HCT116 (cell line): ENCODE results near the gene SOCS1. TPM values are rescaled to one million over a fixed set of nuclear protein-coding genes. Genes with fewer than 3 reads are reported as not detected.

Experiments
- ATAC-seq: fragments of 200-7000 bp; cut with Tn5 transposase; 2 replicates; pipeline ENCODE4 v1.9.1; 2020; ENCODE audit warnings: mild to moderate bottlenecking, moderate library complexity
- BruUV-seq: library from RNA; stranded (reverse); fragments of 400-500 nt; replicated peaks from 2 replicates; lab custom pipeline; 2021; lab: Mats Ljungman, UMichigan
- CTCF ChIA-PET: fragments of 300-600 bp; sonication (Branson Sonifier 250); formaldehyde crosslinking; loops from one replicate; lab custom pipeline; 2021; ENCODE audit warnings: antibody characterized with exemption; lab: Charles Lee
- POLR2A ChIA-PET: fragments of 300-600, 350-600 bp; sonication (Branson Sonifier 250); formaldehyde crosslinking; loops from one replicate; lab custom pipeline; 2021; ENCODE audit warnings: antibody characterized with exemption; lab: Charles Lee
- RAD21 ChIA-PET, 2 experiments: fragments of 300-600 bp; sonication (Branson Sonifier 250); formaldehyde crosslinking; loops; one replicate each; lab custom pipeline; 2023; ENCODE audit warnings: low total read pairs in 2 of 2; ENCODE audit not compliant: uncharacterized antibody in 2 of 2, unreplicated experiment in 2 of 2, low non-redundant PET in 1 of 2; lab: Charles Lee
- DNase-seq: peaks from one replicate; pipeline ENCODE4 v3.0.0-alpha.2; 2010; ENCODE audit warnings: low read depth, low spot score
- H2AFZ ChIP-seq: fragments of 200-600 bp; shearing (Covaris generic), sonication (generic); 2 replicates; pipeline ENCODE4 v1.6.1; 2017; ENCODE audit warnings: low read depth, mixed run types, mixed read lengths, antibody characterized with exemption, low read length; ENCODE audit not compliant: poor library complexity, severe bottlenecking
- H3K27ac ChIP-seq: 2 replicates; pipeline ENCODE4 v1.5.1; 2012; ENCODE audit warnings: low read depth, low read length
- H3K27me3 ChIP-seq: fragments of 200-600 bp; sonication (generic); 2 replicates; pipeline ENCODE4 v1.6.1; 2016; ENCODE audit warnings: mixed run types, low read length, mixed read lengths; ENCODE audit not compliant: insufficient read depth
- H3K36me3 ChIP-seq, 2 experiments: fragments of 200-500 bp in 1 of 2; fragments of 200-600 bp in 1 of 2; sonication (Bioruptor generic) in 1 of 2; sonication (generic) in 1 of 2; 2 replicates each; pipeline versions ENCODE4 v1.5.1 to v1.6.1; 2014 to 2016; ENCODE audit warnings: low read length in 2 of 2, inconsistent platforms in 1 of 2, mixed read lengths in 1 of 2, mixed run types in 1 of 2; ENCODE audit not compliant: insufficient read depth in 2 of 2, control insufficient read depth in 1 of 2
- H3K4me1 ChIP-seq, 2 experiments: fragments of 200-600 bp in 1 of 2; sonication (generic) in 1 of 2; 2 replicates each; pipeline versions ENCODE4 v1.5.1 to v1.6.1; 2012 to 2017; ENCODE audit warnings: low read length in 2 of 2, inconsistent platforms in 1 of 2, mild to moderate bottlenecking in 1 of 2, mixed read lengths in 1 of 2, mixed run types in 1 of 2, moderate library complexity in 1 of 2; ENCODE audit not compliant: insufficient read depth in 2 of 2, control insufficient read depth in 1 of 2
- H3K4me2 ChIP-seq: fragments of 200-600 bp; sonication (generic); 2 replicates; pipeline ENCODE4 v1.6.1; 2017; ENCODE audit warnings: mixed run types, low read length, mixed read lengths
- H3K4me3 ChIP-seq, 2 experiments: fragments of 200-600 bp in 1 of 2; sonication (generic) in 1 of 2; replicated peaks in 1 of 2; 2 replicates each; pipeline ENCODE4 v1.5.1; 2011 to 2016; ENCODE audit warnings: low read length in 2 of 2, control low read depth in 1 of 2, low read depth in 1 of 2, mild to moderate bottlenecking in 1 of 2, mixed read lengths in 1 of 2, mixed run types in 1 of 2
- H3K79me2 ChIP-seq: fragments of 200-600 bp; sonication (generic); 2 replicates; pipeline ENCODE4 v1.6.1; 2017; ENCODE audit warnings: mild to moderate bottlenecking, mixed run types, low read length, moderate library complexity, mixed read lengths; ENCODE audit not compliant: insufficient read depth
- H3K9ac ChIP-seq: fragments of 200-600 bp; sonication (generic); 2 replicates; pipeline ENCODE4 v1.6.1; 2016; ENCODE audit warnings: low read length, mixed read lengths
- H3K9me2 ChIP-seq: fragments of 200-600 bp; sonication (generic), shearing (Covaris generic); 2 replicates; pipeline ENCODE4 v1.6.1; 2017; ENCODE audit warnings: mixed run types, mild to moderate bottlenecking, moderate library complexity; ENCODE audit not compliant: insufficient read depth
- H3K9me3 ChIP-seq, 2 experiments: fragments of 200-500 bp in 1 of 2; fragments of 200-600 bp in 1 of 2; sonication (Bioruptor generic) in 1 of 2; sonication (generic) in 1 of 2; 2 replicates each; pipeline ENCODE4 v1.6.1; 2014 to 2017; ENCODE audit warnings: low read length in 2 of 2, mixed read lengths in 2 of 2, inconsistent platforms in 1 of 2, low read depth in 1 of 2, mild to moderate bottlenecking in 1 of 2, mixed run types in 1 of 2, moderate library complexity in 1 of 2; ENCODE audit not compliant: control insufficient read depth in 1 of 2, insufficient read depth in 1 of 2
- H4K20me1 ChIP-seq: fragments of 200-600 bp; sonication (generic), shearing (Covaris generic); 2 replicates; pipeline ENCODE4 v1.6.1; 2017; ENCODE audit warnings: mixed run types, mild to moderate bottlenecking, moderate library complexity; ENCODE audit not compliant: insufficient read depth
- CTCF ChIP-seq, 3 experiments: fragments of 200-600 bp in 1 of 3; sonication (generic) in 1 of 3; IDR thresholded peaks in 2 of 3; conservative IDR thresholded peaks in 1 of 3; 2 replicates each; pipeline ENCODE4 v1.5.1; 2012 to 2017; ENCODE audit warnings: low read depth in 2 of 3, low read length in 2 of 3, antibody characterized with exemption in 1 of 3, borderline replicate concordance in 1 of 3, control low read depth in 1 of 3, mild to moderate bottlenecking in 1 of 3, mixed read lengths in 1 of 3, mixed run types in 1 of 3, moderate library complexity in 1 of 3; ENCODE audit not compliant: insufficient read depth in 1 of 3
- EZH2 ChIP-seq: fragments of 200-600 bp; sonication (generic); IDR thresholded peaks from 2 replicates; pipeline ENCODE4 v1.6.1; 2017; ENCODE audit warnings: antibody characterized with exemption, mixed run types
- EZH2phosphoT487 ChIP-seq: fragments of 200-600 bp; IDR thresholded peaks from 2 replicates; pipeline ENCODE4 v1.6.1; 2018; ENCODE audit warnings: antibody characterized with exemption, borderline replicate concordance
- RAD21 ChIP-seq: IDR thresholded peaks from 2 replicates; pipeline ENCODE4 v1.6.1; 2012; ENCODE audit warnings: low read depth, mild to moderate bottlenecking
- REST ChIP-seq: IDR thresholded peaks from 2 replicates; pipeline ENCODE4 v1.6.1; 2012; ENCODE audit warnings: low read depth
- SIN3A ChIP-seq: IDR thresholded peaks from 2 replicates; pipeline ENCODE4 v1.6.1; 2012; ENCODE audit warnings: low read depth
- intact Hi-C: fragments of 100-400 bp; cut with micrococcal nuclease; formaldehyde crosslinking; loops from 2 replicates; pipeline ENCODE4 v1.10.0; 2022
- total RNA-seq: library from RNA; stranded (reverse); gene quantifications from one replicate; pipeline ENCODE4 v1.2.1, GENCODE V29; 2021; ENCODE audit not compliant: unreplicated experiment
- TF ChIP-seq, protein P1 (sequence below): IDR thresholded peaks from 2 replicates; pipeline ENCODE4 v1.6.1; 2012

Gene SOCS1
- total RNA-seq, 1 experiment from 2014 or later: 4.9 TPM

- no peaks in the 10 kb centered on the region for H3K9me2 ChIP-seq
- H3K4me2 ChIP-seq: no peak within 1 kb of the TSS
- ChIA-PET RAD21 (no interaction called here), CTCF (no interaction called here), POLR2A (interaction anchor here (1.4 kb wide), 1 partner anchor 17 kb away, joined by 5 read pairs; the partner anchor contains the start of gene SOCS1)
- no peak for ATAC-seq
- H3K27ac ChIP-seq: no peak within 1 kb of the TSS
- no peak for TF ChIP-seq EZH2
- no peak for TF ChIP-seq RAD21
- no peak for TF ChIP-seq SIN3A
- TF ChIP-seq EZH2phosphoT487: no peak
- no peaks in the 10 kb centered on the region for H3K27me3 ChIP-seq
- H4K20me1 ChIP-seq: no peaks in the 10 kb centered on the region
- H3K4me3 ChIP-seq: no peak within 1 kb of the TSS
- H3K4me1 ChIP-seq: no peaks in the 10 kb centered on the region
- H3K79me2 ChIP-seq: no peaks in the 10 kb centered on the region
- H3K9me3 ChIP-seq: no peaks in the 10 kb centered on the region
- no peak within 1 kb of the TSS for H2AFZ ChIP-seq
- no peak for DNase-seq
- H3K36me3 ChIP-seq: no peaks in the 10 kb centered on the region
- no peak within 1 kb of the TSS for H3K9ac ChIP-seq
- intact Hi-C loops: no loop called here
- no TSS peak for BruUV-seq
Measured at GRCh38 chr16:11272921-11273720, 17.1 kb upstream of the SOCS1 start, which contains the start of gene PRM3. TSS of gene PRM3 (minus strand) at chr16:11273629. CDS start at chr16:11273595, 34 bp downstream.

GRCh38 chr16:11272484-11272883 lies 16.5 kb upstream of the SOCS1 start:
- H3K4me3 ChIP-seq: no peak overlapping the region
- ChIA-PET POLR2A (interaction anchor here (1.4 kb wide), 1 partner anchor 17 kb away, joined by 5 read pairs; the partner anchor contains the start of gene SOCS1), RAD21 (no interaction called here), CTCF (no interaction called here)
- H3K79me2 ChIP-seq: no peaks in the 10 kb centered on the region
- H3K9ac ChIP-seq: no peak overlapping the region
- H3K9me3 ChIP-seq: no peaks in the 10 kb centered on the region
- H4K20me1 ChIP-seq: no peaks in the 10 kb centered on the region
- H3K4me1 ChIP-seq: no peaks in the 10 kb centered on the region
- no peak overlapping the region for H3K27ac ChIP-seq
- H3K9me2 ChIP-seq: no peaks in the 10 kb centered on the region
- H3K27me3 ChIP-seq: no peaks in the 10 kb centered on the region
- H3K4me2 ChIP-seq: no peak overlapping the region
- no peaks in the 10 kb centered on the region for H3K36me3 ChIP-seq
- H2AFZ ChIP-seq: no peak overlapping the region
- TF ChIP-seq SIN3A (no peak), CTCF (IDR thresholded peaks at IDR 0.05 in 2 of 3, conservative IDR thresholded peaks at IDR 0.05 in 1 of 3; ENCODE audit: borderline replicate concordance in 1 of 3, insufficient read depth in 1 of 3, low read depth in 2 of 3, low read length in 2 of 3) (no peak), REST (no peak)
- TF ChIP-seq, protein P1, sequence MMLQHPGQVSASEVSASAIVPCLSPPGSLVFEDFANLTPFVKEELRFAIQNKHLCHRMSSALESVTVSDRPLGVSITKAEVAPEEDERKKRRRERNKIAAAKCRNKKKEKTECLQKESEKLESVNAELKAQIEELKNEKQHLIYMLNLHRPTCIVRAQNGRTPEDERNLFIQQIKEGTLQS: no peak
- intact Hi-C loops: no loop called here
- DNase-seq: no peak
- no peak for ATAC-seq
- no TSS peak for BruUV-seq
